Keratinocyte (primary cell): ENCODE results near the gene FMR1. TPM values are rescaled to one million over a fixed set of nuclear protein-coding genes. Genes with fewer than 3 reads are reported as not detected.

Experiments
- DNase-seq: peaks from one replicate; pipeline ENCODE4 v3.0.0-alpha.2; 2011; ENCODE audit warnings: low read depth, missing footprints, low spot score
- FAIRE-seq: peaks from 2 replicates; lab custom pipeline; 2011; peaks lifted over from hg19 to GRCh38; lab: Jason Lieb, UNC
- H2AFZ ChIP-seq: 2 replicates; pipeline ENCODE4 v1.6.0; 2012; ENCODE audit warnings: low read length, control low read depth, inconsistent platforms; ENCODE audit not compliant: control insufficient read depth
- H3K27ac ChIP-seq: 2 replicates; pipeline ENCODE4 v1.5.1; 2011; ENCODE audit warnings: low read length; ENCODE audit not compliant: control insufficient read depth, insufficient read depth
- H3K27me3 ChIP-seq: 3 replicates; pipeline ENCODE4 v1.6.0; 2011; ENCODE audit warnings: low read length; ENCODE audit not compliant: control insufficient read depth, insufficient read depth; ENCODE audit errors: extremely low read depth
- H3K36me3 ChIP-seq, 2 experiments: 2 replicates in 1 of 2; 3 replicates in 1 of 2; pipeline ENCODE4 v1.5.1; 2011; ENCODE audit warnings: low read length in 2 of 2, mild to moderate bottlenecking in 1 of 2; ENCODE audit not compliant: control insufficient read depth in 2 of 2, insufficient read depth in 2 of 2; ENCODE audit errors: extremely low read depth in 1 of 2
- H3K4me1 ChIP-seq: 3 replicates; pipeline ENCODE4 v1.5.1; 2011; ENCODE audit warnings: low read length; ENCODE audit not compliant: control insufficient read depth, insufficient read depth; ENCODE audit errors: extremely low read depth
- H3K4me2 ChIP-seq: 3 replicates; pipeline ENCODE4 v1.6.0; 2011; ENCODE audit warnings: low read depth, low read length; ENCODE audit not compliant: control insufficient read depth, insufficient read depth; ENCODE audit errors: extremely low read depth
- H3K4me3 ChIP-seq, 3 experiments: fragments of 200-600 bp in 1 of 3; sonication (generic) in 1 of 3; 2 replicates in 2 of 3; 3 replicates in 1 of 3; pipeline ENCODE4 v1.5.1; 2011 to 2016; ENCODE audit warnings: low read length in 3 of 3, mild to moderate bottlenecking in 3 of 3, control low read depth in 2 of 3, inconsistent platforms in 1 of 3, low read depth in 1 of 3, mixed read lengths in 1 of 3, mixed run types in 1 of 3, moderate library complexity in 1 of 3; ENCODE audit not compliant: control insufficient read depth in 2 of 3, insufficient read depth in 2 of 3; ENCODE audit errors: extremely low read depth in 1 of 3
- H3K79me2 ChIP-seq: 2 replicates; pipeline ENCODE4 v1.6.0; 2012; ENCODE audit warnings: low read length; ENCODE audit not compliant: control insufficient read depth, insufficient read depth
- H3K9ac ChIP-seq: 3 replicates; pipeline ENCODE4 v1.6.0; 2011; ENCODE audit warnings: low read length; ENCODE audit not compliant: control insufficient read depth, insufficient read depth; ENCODE audit errors: extremely low read depth
- H3K9me1 ChIP-seq: 3 replicates; pipeline ENCODE4 v1.6.0; 2011; ENCODE audit warnings: low read length; ENCODE audit not compliant: control insufficient read depth, insufficient read depth; ENCODE audit errors: extremely low read depth
- H3K9me3 ChIP-seq: 2 replicates; pipeline ENCODE4 v1.5.1; 2012; ENCODE audit warnings: low read depth, low read length; ENCODE audit not compliant: control insufficient read depth
- H4K20me1 ChIP-seq: 3 replicates; pipeline ENCODE4 v1.6.0; 2011; ENCODE audit warnings: low read length; ENCODE audit not compliant: control insufficient read depth, insufficient read depth; ENCODE audit errors: extremely low read depth
- CTCF ChIP-seq, 3 experiments: IDR thresholded peaks in 1 of 3; conservative IDR thresholded peaks in 1 of 3; optimal IDR thresholded peaks in 1 of 3; 2 replicates in 2 of 3; 3 replicates in 1 of 3; pipeline versions ENCODE3 to v1.5.1; 2011; ENCODE audit warnings: low read length in 3 of 3, mild to moderate bottlenecking in 3 of 3, moderate library complexity in 2 of 3, control low read depth in 1 of 3, inconsistent platforms in 1 of 3; ENCODE audit not compliant: insufficient read depth in 2 of 3; ENCODE audit errors: extremely low read depth in 1 of 3
- EZH2 ChIP-seq: IDR thresholded peaks from one replicate; pipeline ENCODE4 v1.6.1; 2012; ENCODE audit warnings: inconsistent platforms, mild to moderate bottlenecking, low read length, moderate library complexity
- dilution Hi-C: fragments of 300-500 bp; cut with MboI; formaldehyde crosslinking; loops from one replicate; pipeline ENCODE4 v1.7.0; 2020; ENCODE audit warnings: low sequenced_read_pairs; ENCODE audit not compliant: extremely low pct_ligation_motif_present
- polyA plus RNA-seq, 5 experiments: library from polyadenylated mRNA; depleted of rRNA in 3 of 5; stranded (reverse) in 3 of 5; stranded (forward) in 1 of 5; unstranded in 1 of 5; fragments of >200 nt; gene quantifications; 1 replicate in 1 of 5; 2 replicates in 3 of 5; 3 replicates in 1 of 5; pipeline versions ENCODE4 v1.2.1 to v1.2.3, GENCODE V29; 2011 to 2012; ENCODE audit warnings: missing spikeins in 2 of 5, low read depth in 1 of 5, low replicate concordance in 1 of 5

FMR1 gene
- polyA plus RNA-seq, 1 donor (not counting 4 experiments of a cell fraction or from before 2014, with no cell fraction given): 26.0 TPM

GRCh38 chrX:147891896-147892295 is 19.8 kb upstream of the FMR1 start:
- no peaks in the 10 kb centered on the region for H3K27me3 ChIP-seq
- DNase-seq: no peak
- H3K79me2 ChIP-seq: no peaks in the 10 kb centered on the region
- dilution Hi-C loops: no loop called here
- no peaks in the 10 kb centered on the region for H3K4me1 ChIP-seq
- H3K4me2 ChIP-seq: no peak overlapping the region
- no peak for FAIRE-seq
- no peak overlapping the region for H3K9ac ChIP-seq
- H3K9me3 ChIP-seq: no peaks in the 10 kb centered on the region
- no peaks in the 10 kb centered on the region for H3K9me1 ChIP-seq
- no peaks in the 10 kb centered on the region for H3K36me3 ChIP-seq
- no peak for TF ChIP-seq CTCF (optimal IDR thresholded peaks at IDR 0.05 in 1 of 3, IDR thresholded peaks at IDR 0.05 in 1 of 3, conservative IDR thresholded peaks at IDR 0.05 in 1 of 3; ENCODE audit: extremely low read depth in 1 of 3, insufficient read depth in 2 of 3, low read length in 3 of 3)
- no peak for TF ChIP-seq EZH2
- no peak overlapping the region for H3K4me3 ChIP-seq
- H4K20me1 ChIP-seq: no peaks in the 10 kb centered on the region
- no peak overlapping the region for H2AFZ ChIP-seq
- no peak overlapping the region for H3K27ac ChIP-seq

- no peak overlapping the region for H3K27ac ChIP-seq
- dilution Hi-C loops: no loop called here
- no peaks in the 10 kb centered on the region for H3K4me1 ChIP-seq
- no peak overlapping the region for H3K9ac ChIP-seq
- H3K4me3 ChIP-seq: no peak overlapping the region
- H3K9me3 ChIP-seq: no peaks in the 10 kb centered on the region
- TF ChIP-seq EZH2 (no peak), CTCF (optimal IDR thresholded peaks at IDR 0.05 in 1 of 3, IDR thresholded peaks at IDR 0.05 in 1 of 3, conservative IDR thresholded peaks at IDR 0.05 in 1 of 3; ENCODE audit: extremely low read depth in 1 of 3, insufficient read depth in 2 of 3, low read length in 3 of 3) (no peak)
- no peak overlapping the region for H3K4me2 ChIP-seq
- H4K20me1 ChIP-seq: no peaks in the 10 kb centered on the region
- no peak overlapping the region for H2AFZ ChIP-seq
- FAIRE-seq: no peak
- no peaks in the 10 kb centered on the region for H3K79me2 ChIP-seq
- no peak for DNase-seq
- no peaks in the 10 kb centered on the region for H3K9me1 ChIP-seq
- H3K36me3 ChIP-seq: no peaks in the 10 kb centered on the region
- no peaks in the 10 kb centered on the region for H3K27me3 ChIP-seq
Measured at GRCh38 chrX:147893741-147894140, 18.0 kb upstream of the FMR1 start.
